ENCODE results near the gene SNRPA1.
A peak's percentile ranks its signal among the peaks of the same experiment; 100 is the strongest.
"Not testable (repeated sequence)": the region's sequence is repeated elsewhere in the genome, so short reads cannot be mapped to it uniquely, and the experiment has no call there.

SNRPA1 gene

DNA sequence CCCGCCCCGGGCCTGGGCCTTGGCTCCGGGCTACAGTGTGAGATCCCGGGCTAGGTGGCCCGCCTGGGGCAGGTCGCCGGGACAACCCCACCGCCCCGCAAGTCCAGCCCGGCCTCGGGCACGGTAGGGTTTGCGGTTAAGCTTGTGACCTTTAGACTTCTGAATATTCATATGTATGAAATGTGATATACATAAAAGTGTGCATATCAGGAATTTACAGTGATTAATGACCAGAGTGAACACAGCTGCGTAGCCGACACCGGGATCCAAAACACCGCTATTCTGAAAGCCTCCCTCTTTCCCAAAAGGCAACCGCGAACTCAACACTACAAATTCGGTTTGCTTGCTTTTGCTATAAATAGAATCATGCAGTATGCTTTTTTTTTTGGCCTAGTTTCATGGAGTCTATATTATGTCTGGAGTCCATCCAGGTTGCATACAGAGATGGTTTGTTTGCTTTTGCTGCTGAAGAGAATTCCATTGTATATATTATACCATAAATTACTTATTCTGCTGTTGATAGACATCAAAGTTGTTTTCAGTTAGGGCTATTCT lies 636 bp upstream of the SNRPA1 start:
- TF ChIP-seq POLR2A (IDR thresholded peaks at IDR 0.05; ENCODE audit: low read depth, low read length), result no peak
- FAIRE-seq (no peak), DNase-seq (ENCODE audit: insufficient read length, low spot score) (no peak)

DNA sequence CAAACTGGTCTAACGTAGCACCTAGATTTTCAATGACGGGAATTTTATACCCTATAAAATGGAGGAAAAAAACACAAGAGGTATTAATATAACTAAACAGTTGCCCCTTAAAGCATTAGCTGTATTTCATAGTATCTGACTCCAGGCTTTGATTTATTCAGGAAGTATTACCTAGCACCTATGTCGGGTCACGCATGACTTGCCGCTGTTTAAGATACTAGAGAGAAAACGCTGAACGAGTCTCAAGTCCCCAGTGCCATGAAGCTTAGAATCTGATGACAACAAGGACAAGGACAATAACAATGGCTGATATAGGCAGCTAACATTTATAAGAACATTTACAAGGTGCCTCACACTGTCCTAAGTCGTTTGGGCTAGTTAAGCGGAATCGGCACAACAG lies 1.9 kb downstream of the SNRPA1 start:
- DNase-seq (ENCODE audit: insufficient read length, low spot score), result no peak
- no peak for TF ChIP-seq POLR2A (IDR thresholded peaks at IDR 0.05; ENCODE audit: low read depth, low read length)
- no peak for FAIRE-seq

- DNase-seq (ENCODE audit: insufficient read length, low spot score), result no peak
- TF ChIP-seq POLR2A (IDR thresholded peaks at IDR 0.05; ENCODE audit: low read depth, low read length), result no peak
- no peak for FAIRE-seq
Measured at GRCh38 chr15:101288905-101289513, 6.0 kb downstream of the SNRPA1 start.

DNA sequence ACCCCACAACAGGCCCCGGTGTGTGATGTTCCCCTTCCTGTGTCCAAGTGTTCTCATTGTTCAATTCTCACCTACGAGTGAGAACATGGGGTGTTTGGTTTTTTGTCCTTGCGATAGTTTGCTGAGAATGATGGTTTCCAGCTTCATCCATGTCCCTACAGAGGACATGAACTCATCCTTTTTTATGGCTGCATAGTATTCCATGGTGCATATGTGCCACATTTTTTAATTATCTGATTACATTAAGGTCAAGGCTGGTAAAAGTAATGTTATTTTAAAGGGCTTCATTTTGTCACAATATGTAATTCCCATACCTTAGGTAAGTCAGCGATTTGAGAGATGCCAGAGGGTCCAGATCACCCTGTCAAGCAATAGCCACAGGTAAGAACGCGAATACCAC lies 7.7 kb downstream of the SNRPA1 start:
- DNase-seq (ENCODE audit: insufficient read length, low spot score); FAIRE-seq: not testable (repeated sequence)

DNA sequence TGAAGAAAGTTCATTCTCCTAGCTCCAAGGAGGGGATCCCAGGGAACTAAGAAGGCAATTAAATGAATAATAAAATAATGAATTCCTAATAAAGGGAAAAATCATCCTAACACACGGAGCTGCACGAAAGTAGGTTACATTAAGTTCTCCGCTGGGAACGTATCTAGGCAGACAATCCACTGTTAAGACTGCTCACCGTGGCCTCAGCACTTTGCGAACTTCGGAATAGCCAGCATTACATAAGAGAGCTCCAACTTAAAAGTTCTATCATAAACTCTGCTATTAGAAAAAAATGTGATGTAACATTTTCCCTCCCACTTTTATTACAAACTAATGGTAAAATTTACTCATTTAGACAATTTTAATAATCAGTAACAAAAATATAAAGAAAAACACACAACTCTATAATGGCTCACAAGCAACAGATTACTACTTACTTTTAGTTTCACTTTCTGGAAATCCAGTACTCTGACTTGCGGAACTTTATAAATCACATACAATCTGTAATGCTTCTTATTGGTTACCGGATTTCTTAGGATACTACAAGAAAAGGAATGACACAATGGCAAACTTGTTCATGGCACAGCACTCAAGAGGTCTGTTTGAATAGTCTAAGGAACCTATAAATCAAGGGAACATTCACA lies 8.5 kb downstream of the SNRPA1 start:
- TF ChIP-seq POLR2A (IDR thresholded peaks at IDR 0.05; ENCODE audit: low read depth, low read length), result no peak
- no peak for DNase-seq (ENCODE audit: insufficient read length, low spot score)

GRCh38 chr15:101283931-101284330 lies 11.1 kb downstream of the SNRPA1 start:
- FAIRE-seq (no peak), DNase-seq (ENCODE audit: insufficient read length, low spot score) (no peak)
- TF ChIP-seq POLR2A (IDR thresholded peaks at IDR 0.05; ENCODE audit: low read depth, low read length), result no peak

More for the DNA sequence above, 8.5 kb downstream of the SNRPA1 start:
- FAIRE-seq, result no peak

- no peak for TF ChIP-seq POLR2A (IDR thresholded peaks at IDR 0.05; ENCODE audit: low read depth, low read length)
- FAIRE-seq (no peak), DNase-seq (ENCODE audit: insufficient read length, low spot score) (no peak)
Measured at GRCh38 chr15:101280007-101280406, 15.0 kb downstream of the SNRPA1 start.

DNA sequence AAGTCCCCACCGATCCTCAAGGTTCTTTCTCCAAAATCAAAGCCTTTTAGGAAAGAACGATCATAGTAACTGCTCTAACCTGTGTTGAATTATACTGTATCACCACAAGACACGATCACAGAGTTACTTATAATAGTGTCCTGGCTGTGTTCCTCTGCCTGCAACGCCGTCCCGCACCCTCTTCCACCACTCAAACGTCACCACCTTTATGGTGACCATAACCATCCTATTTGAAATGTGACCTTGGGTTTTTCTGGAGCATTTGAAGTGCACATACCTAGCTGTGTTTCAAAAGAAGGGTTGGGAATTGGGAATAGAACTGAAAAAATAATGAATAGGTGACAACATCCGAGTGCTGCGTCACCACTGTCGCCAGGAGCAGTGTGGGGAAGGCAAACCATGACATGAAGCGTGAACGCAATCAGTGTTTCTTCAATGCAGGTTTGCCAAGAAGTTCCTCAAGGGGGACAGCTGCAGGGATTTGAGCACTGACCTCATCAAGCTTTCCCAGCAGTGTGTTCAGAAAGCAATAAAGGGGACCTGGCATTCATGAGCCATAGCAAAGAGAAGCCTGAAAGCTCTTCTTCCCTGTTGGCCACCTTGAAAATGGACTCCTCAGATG lies 17.0 kb downstream of the SNRPA1 start:
- FAIRE-seq (no peak), DNase-seq (ENCODE audit: insufficient read length, low spot score) (no peak)
- no peak for TF ChIP-seq POLR2A (IDR thresholded peaks at IDR 0.05; ENCODE audit: low read depth, low read length)

DNA sequence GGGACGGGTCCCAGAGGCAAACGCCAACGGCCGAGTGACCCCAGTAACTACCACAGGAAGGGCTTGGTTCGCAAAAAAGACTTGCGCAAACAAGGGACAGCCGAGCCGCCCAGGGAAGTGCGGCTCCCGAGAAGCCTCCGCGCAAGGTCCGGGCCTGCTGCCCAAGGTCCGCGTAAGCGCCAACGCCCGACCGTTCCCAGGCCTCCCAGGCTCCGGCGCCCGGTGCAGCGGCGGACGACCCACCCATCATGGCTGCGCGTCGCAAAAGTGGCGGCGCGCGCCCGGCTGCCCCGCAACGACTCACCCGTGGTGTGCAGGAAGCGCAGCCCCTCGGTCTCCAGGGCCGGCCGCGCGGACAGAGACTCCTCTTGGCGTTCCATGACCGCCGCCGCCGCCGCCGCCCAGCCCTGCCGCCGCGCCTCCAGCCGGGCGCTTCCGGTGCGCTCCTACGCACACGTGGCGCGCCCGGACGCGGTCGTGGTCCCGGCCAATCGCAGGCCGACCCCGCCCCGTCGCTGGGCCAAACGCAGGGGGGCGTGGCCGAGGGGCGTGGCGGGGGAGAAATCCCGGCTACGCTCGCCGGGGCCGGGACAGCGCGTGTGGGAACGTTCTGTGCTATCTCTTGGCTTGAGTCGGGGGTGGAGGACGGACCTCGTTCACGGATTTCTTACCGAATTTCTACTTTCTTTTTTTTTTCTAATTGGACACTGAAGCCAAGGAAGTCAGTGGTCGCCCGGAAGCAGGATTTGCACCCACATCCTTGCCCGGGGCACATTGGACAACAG lies 17.8 kb downstream of the SNRPA1 start, which contains the start of gene SELENOS:
SELENOS (minus strand) TSS at position 448 of the 785 bp plus-strand sequence; CDS start at position 380, 68 bp downstream.
- peak; percentile 60 for TF ChIP-seq POLR2A (IDR thresholded peaks at IDR 0.05; ENCODE audit: low read depth, low read length)
- no peak for FAIRE-seq
- peak; percentile 69 for DNase-seq (ENCODE audit: insufficient read length, low spot score)

GRCh38 chr15:101276501-101277037 lies 18.5 kb downstream of the SNRPA1 start:
- no peak for TF ChIP-seq POLR2A (IDR thresholded peaks at IDR 0.05; ENCODE audit: low read depth, low read length)
- FAIRE-seq (no peak), DNase-seq (ENCODE audit: insufficient read length, low spot score) (no peak)

GRCh38 chr15:101275018-101275417 lies 20.0 kb downstream of the SNRPA1 start:
- DNase-seq (ENCODE audit: insufficient read length, low spot score), result no peak
- TF ChIP-seq POLR2A (IDR thresholded peaks at IDR 0.05; ENCODE audit: low read depth, low read length), result no peak
- FAIRE-seq, result no peak

- DNase-seq (ENCODE audit: insufficient read length, low spot score) (no peak), FAIRE-seq (no peak)
- no peak for TF ChIP-seq POLR2A (IDR thresholded peaks at IDR 0.05; ENCODE audit: low read depth, low read length)
Measured at GRCh38 chr15:101273534-101273933, 21.5 kb downstream of the SNRPA1 start.

DNA sequence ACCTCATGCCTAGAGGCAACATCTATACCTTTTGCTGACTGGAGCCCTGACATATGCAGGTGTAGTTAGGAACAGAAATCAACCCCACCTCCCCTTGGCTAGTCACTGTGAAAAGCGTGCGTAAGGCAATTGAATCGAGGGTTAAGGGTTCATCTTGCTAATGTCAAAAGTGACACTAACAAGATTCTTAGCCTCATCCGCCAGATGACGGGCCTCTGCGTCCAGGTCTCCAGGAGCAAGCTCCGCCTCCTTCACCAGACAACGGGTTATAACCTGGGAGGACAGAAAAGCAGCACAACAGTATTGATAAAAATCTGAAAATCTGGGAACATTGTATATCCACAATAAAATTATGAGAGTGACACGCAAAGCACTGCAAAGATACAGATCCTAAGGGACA lies 22.5 kb downstream of the SNRPA1 start:
- TF ChIP-seq POLR2A (IDR thresholded peaks at IDR 0.05; ENCODE audit: low read depth, low read length), result no peak
- no peak for FAIRE-seq
- no peak for DNase-seq (ENCODE audit: insufficient read length, low spot score)

All from H54 (cell line).